Measurements from ENCODE around the gene DRAM1.
"Not testable (repeated sequence)": the region's sequence is repeated elsewhere in the genome, so short reads cannot be mapped to it uniquely, and the experiment has no call there.

DNA sequence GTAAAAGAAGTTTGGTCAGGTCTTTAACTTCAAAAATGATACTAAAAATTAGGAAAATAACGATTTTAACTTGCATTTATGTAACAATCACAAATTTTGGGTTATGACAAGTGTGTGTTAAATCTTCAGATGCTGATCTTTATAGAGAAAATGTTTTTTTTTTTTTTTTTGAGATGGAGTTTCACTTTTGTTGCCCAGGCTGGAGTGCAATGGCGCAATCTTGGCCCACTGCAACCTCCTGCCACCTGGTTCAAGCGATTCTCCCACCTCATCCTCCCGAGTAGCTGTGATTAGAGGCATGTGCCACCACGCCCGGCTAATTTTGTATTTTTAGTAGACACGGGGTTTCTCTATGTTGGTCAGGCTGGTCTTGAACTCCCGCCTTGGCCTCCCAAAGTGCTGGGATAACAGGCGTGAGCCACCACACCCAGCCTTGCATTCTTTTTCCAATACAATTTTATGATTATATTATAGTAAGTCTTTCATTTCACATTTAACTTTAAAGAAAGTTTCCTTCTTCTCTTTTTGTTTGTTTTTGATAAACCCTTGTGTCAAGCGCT lies 7.5 kb downstream of the DRAM1 start:
- TF ChIP-seq, protein P1, sequence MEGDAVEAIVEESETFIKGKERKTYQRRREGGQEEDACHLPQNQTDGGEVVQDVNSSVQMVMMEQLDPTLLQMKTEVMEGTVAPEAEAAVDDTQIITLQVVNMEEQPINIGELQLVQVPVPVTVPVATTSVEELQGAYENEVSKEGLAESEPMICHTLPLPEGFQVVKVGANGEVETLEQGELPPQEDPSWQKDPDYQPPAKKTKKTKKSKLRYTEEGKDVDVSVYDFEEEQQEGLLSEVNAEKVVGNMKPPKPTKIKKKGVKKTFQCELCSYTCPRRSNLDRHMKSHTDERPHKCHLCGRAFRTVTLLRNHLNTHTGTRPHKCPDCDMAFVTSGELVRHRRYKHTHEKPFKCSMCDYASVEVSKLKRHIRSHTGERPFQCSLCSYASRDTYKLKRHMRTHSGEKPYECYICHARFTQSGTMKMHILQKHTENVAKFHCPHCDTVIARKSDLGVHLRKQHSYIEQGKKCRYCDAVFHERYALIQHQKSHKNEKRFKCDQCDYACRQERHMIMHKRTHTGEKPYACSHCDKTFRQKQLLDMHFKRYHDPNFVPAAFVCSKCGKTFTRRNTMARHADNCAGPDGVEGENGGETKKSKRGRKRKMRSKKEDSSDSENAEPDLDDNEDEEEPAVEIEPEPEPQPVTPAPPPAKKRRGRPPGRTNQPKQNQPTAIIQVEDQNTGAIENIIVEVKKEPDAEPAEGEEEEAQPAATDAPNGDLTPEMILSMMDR (IDR thresholded peaks at IDR 0.05; ENCODE audit: insufficient read depth, low read depth, low read length): not testable (repeated sequence)
- not testable (repeated sequence) for TF ChIP-seq EZH2 (IDR thresholded peaks at IDR 0.05; ENCODE audit: insufficient read depth, low read length)
